Measurements from ENCODE around the gene TCFL5.

DNA sequence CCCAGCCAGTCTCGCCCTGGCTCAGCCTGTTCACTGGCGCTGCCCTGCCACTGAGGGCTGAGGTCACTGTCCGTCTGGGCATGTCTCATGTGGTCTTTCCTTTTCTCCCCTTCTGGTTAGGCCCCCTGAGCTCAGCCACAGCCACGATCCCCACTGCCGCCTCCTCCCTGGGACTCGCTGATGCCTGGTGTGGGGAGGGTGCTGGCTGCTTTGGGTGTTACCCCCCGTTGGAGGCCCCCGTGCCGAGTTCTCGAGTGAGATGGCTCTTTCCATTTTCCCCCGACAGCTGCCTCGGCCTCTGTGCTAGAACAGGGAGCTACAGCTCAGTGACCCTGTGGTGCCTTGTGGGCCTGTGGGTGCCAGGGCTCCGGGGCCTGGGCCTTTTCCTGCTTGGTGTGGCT, 14.9 kb upstream of the TCFL5 start:
- TF ChIP-seq POLR2AphosphoS5 (IDR thresholded peaks at IDR 0.05; ENCODE audit: borderline replicate concordance, low read depth, low read length) (no peak), EZH2 (IDR thresholded peaks at IDR 0.05) (no peak), FOXP2 (optimal IDR thresholded peaks at IDR 0.05; ENCODE audit: control extremely low read depth, extremely low read length, insufficient read depth) (no peak)
